Measurements from ENCODE around the gene UCP3. TPM values are rescaled to one million over a fixed set of nuclear protein-coding genes. Genes with fewer than 3 reads are reported as not detected.
A peak's percentile ranks its signal among the peaks of the same experiment; 100 is the strongest.

UCP3 gene
- total RNA-seq, 6 experiments from 2014 or later = 0.20 to 1.5 (median 0.42) TPM

- no peaks in the 10 kb centered on the region for H3K27me3 ChIP-seq
- no CpG with 5 or more reads among the region's 2 CpGs for WGBS (ENCODE audit: insufficient coverage, low coverage, low lambda C conversion rate, missing lambda C conversion rate)
- H3K9me3 ChIP-seq = no peaks in the 10 kb centered on the region
- TF ChIP-seq POLR2A (IDR thresholded peaks at IDR 0.05) = no peak
- TF ChIP-seq, protein P1, sequence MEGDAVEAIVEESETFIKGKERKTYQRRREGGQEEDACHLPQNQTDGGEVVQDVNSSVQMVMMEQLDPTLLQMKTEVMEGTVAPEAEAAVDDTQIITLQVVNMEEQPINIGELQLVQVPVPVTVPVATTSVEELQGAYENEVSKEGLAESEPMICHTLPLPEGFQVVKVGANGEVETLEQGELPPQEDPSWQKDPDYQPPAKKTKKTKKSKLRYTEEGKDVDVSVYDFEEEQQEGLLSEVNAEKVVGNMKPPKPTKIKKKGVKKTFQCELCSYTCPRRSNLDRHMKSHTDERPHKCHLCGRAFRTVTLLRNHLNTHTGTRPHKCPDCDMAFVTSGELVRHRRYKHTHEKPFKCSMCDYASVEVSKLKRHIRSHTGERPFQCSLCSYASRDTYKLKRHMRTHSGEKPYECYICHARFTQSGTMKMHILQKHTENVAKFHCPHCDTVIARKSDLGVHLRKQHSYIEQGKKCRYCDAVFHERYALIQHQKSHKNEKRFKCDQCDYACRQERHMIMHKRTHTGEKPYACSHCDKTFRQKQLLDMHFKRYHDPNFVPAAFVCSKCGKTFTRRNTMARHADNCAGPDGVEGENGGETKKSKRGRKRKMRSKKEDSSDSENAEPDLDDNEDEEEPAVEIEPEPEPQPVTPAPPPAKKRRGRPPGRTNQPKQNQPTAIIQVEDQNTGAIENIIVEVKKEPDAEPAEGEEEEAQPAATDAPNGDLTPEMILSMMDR (IDR thresholded peaks at IDR 0.05) = no peak
- no peak overlapping the region for H3K4me3 ChIP-seq
- peaks cover 0 to 21% (median 13%) of the 10 kb centered on the region in 4 donors for H3K4me1 ChIP-seq
- no peak for ATAC-seq
- H3K27ac ChIP-seq = no peak overlapping the region
- intact Hi-C loops (cut with DNase I) = no loop called here
- H3K36me3 ChIP-seq = no peaks in the 10 kb centered on the region
- DNase-seq = no peak
These were observed 6.0 kb upstream of the UCP3 start for GRCh38 chr11:74014880-74015279.

DNA sequence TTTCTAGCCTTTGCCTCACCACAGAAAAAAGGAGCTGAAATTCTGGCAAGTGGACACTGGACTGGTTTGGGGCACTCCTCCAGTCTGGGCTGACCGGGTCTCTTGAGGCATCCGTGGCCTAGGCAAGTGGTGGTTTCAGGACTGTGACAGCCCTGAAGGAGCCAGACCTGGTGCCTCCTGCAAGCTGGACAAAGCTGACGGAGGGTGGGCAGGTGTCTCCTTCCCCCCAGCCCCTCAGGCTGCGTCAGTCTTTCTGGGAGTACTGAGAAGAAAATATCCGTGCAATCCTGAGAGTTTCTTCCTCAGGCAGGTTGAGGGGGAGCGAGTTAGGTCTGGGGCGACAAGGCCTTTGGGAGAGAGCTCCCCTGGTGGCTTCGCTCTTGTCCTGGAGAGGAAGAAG is 4.3 kb upstream of the UCP3 start:
- Histone ChIP-seq H3K9me3 (no peaks in the 10 kb centered on the region), H3K4me1 (peaks cover 0 to 6% (median 2%) of the 10 kb centered on the region in 4 donors), H3K27ac (no peak overlapping the region), H3K36me3 (no peaks in the 10 kb centered on the region), H3K27me3 (no peaks in the 10 kb centered on the region), H3K4me3 (no peak overlapping the region)
- TF ChIP-seq POLR2A (IDR thresholded peaks at IDR 0.05) = no peak
- TF ChIP-seq, protein P1 (IDR thresholded peaks at IDR 0.05) = no peak
- ATAC-seq = no peak
- no peak for DNase-seq
- intact Hi-C loops (cut with DNase I) = no loop called here
- 94% methylated on average over 3 of the region's 8 CpGs for WGBS (ENCODE audit: insufficient coverage, low coverage, low lambda C conversion rate, missing lambda C conversion rate)

DNA sequence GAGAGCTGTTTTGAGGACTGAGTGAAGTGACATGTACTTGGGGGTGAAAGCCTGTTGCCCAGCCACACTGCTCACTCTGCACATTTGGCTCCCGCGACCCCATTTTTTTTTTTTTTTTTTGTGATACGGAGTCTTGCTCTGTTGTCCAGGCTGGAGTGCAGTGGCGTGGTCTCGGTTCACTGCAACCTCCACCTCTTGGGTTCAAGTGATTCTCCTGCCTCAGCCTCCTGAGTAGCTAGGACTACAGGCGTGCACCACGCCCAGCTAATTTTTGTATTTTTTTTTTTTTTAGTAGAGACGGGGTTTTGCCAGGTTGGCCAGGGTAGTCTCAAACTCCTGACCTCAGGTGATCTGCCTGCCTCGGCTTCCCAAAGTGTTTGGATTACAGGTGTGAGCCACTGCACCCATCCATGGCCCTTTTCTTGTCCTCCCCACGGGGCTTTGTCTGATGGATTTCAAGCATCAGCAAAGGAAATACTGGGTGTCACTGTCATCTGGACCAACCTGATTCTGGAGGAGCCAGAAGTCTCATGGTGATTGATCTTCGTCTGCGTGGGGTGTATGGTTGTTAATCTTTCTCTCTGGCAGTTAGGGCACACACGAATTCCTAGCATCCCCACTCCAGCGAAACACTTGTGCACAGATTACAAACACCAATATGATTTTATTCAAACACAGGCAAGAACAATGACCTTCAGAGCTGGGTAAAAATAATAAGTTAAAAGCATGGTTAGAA is 3.4 kb upstream of the UCP3 start:
- no peak for TF ChIP-seq POLR2A (IDR thresholded peaks at IDR 0.05)
- TF ChIP-seq, protein P1 (IDR thresholded peaks at IDR 0.05) = no peak
- no peaks in the 10 kb centered on the region for H3K9me3 ChIP-seq
- DNase-seq = no peak
- H3K36me3 ChIP-seq = no peaks in the 10 kb centered on the region
- no peak for ATAC-seq
- no peaks in the 10 kb centered on the region for H3K4me1 ChIP-seq
- no peak overlapping the region for H3K4me3 ChIP-seq
- WGBS (ENCODE audit: insufficient coverage, low coverage, low lambda C conversion rate, missing lambda C conversion rate) = 90% methylated on average over 11 of the region's 14 CpGs
- H3K27me3 ChIP-seq = no peaks in the 10 kb centered on the region
- intact Hi-C loops (cut with DNase I) = no loop called here
- no peak overlapping the region for H3K27ac ChIP-seq

GRCh38 chr11:74011360-74012073 is 2.6 kb upstream of the UCP3 start:
- Histone ChIP-seq H3K27me3 (no peaks in the 10 kb centered on the region), H3K4me3 (no peak overlapping the region), H3K27ac (no peak overlapping the region), H3K36me3 (no peaks in the 10 kb centered on the region), H3K4me1 (peaks cover 0 to 4% (median 0%) of the 10 kb centered on the region in 4 donors), H3K9me3 (no peaks in the 10 kb centered on the region)
- 55% methylated on average over 2 of the region's 8 CpGs for WGBS (ENCODE audit: insufficient coverage, low coverage, low lambda C conversion rate, missing lambda C conversion rate)
- no peak for TF ChIP-seq POLR2A (IDR thresholded peaks at IDR 0.05)
- TF ChIP-seq, protein P1 (IDR thresholded peaks at IDR 0.05) = no peak
- intact Hi-C loops (cut with DNase I) = no loop called here
- DNase-seq (peak in 1 of 3 donors; percentile 33), ATAC-seq (peak in 1 of 4 donors; percentile 35)

Data from right lobe of liver (tissue), 6 donors.